Stimulated activated naive CD4-positive, alpha-beta T cell treated with Interleukin-2 at 50 U/mL for 16 hours (primary cell): ENCODE measurements around the gene DMRTB1.

Source experiments
- DNase-seq: peaks from one replicate; lab custom pipeline; 2025; lab: John Stamatoyannopoulos, UW

The DMRTB1 gene

DNA sequence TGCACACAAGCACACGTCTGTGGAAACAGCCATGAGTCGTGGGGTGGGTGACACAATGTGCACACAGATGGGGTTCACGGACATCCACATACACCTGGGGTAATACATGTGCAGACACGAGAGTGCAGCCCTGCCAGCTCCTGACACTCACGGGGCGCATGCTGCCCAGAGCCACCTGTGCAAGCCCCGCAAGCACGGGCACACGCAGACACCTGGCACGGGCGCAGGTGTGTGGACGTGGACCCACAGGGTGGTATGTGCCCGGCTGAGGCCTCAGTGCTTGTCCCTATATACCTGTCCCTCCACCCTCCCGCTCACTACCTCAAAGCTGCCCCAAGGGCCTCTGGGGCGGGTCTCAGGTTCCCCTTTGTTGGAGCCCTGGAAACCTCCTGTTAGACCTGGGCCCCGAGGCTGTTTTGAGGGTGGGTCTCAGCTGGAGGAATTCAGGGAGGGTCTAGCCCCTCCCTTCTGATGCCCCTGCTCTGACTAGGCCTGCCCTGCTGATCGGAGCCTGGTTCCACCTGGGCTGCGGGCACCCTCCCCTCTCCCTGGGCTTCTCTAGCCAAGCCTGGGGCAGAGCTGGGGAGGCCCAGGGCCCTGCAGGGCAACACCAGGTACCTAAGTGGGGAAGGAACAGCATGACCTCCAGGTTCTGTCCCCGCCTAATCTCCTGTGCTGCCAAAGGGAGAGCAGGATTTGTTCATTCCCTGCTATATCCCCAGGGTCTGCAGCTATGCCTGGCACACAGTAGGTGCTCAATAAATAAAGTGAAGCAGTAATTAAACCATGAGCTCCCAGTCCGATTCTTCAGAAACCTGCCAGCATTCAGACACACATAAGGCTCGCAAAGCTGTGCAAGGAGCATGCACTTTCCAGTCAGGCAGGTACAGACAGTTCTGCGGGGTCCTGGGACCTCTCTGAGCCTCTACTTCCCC is 49.1 kb downstream of the DMRTB1 start:
- no peak for DNase-seq

DNA sequence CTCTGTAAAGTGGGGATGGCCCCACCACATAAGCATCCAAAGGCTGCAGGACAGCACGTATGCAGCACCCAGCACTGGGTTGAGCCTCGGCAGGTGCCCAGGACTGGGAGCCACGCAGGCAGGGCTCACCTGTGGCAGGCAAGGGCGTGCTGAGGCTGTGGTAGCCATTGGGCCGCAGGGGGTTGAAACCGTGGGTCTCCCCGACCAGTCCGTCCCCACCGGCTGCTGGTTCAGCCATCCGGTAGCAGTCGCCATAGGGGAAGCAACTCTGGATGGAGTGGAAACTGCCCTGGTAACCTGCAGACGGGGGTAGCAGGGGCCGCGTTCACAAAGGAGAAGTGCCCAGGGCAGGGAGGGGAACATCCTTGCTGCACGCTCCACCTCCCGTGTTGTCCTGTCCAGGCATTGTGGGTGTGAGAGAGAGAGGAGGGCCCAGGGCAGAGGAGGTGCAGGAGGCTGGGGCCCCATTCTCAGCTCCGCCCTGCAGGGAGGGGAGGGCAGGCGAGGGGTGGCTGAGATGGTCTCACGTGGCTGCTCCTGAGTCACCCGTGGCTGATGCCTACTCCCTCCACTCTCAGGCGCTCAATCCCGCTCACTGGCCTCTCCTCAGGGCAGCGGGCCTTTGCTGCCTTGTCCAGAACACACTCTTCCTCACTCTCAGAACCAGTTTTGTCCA is 49.9 kb downstream of the DMRTB1 start:
- DNase-seq, result no peak

DNA sequence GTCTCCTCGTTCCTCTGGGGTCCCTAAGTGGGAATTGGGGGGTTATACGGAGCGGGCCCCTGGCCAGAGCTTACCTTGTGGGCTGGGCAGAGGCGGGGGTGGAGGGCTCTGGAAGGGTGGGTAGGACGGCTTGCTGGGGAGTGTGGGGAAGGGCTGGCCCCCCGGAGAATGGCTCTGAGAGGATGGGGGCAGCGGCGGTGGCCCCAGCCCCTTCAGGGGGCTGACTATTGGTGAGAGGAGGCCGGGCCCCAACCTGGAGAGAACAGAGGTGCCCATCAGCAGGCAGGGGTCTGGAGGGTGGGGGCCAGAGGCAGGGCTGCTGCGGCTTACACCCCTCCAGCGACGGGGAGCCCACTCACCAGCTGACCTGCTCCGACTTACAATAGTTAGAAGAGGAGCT is 50.6 kb downstream of the DMRTB1 start:
- DNase-seq, result no peak

DNA sequence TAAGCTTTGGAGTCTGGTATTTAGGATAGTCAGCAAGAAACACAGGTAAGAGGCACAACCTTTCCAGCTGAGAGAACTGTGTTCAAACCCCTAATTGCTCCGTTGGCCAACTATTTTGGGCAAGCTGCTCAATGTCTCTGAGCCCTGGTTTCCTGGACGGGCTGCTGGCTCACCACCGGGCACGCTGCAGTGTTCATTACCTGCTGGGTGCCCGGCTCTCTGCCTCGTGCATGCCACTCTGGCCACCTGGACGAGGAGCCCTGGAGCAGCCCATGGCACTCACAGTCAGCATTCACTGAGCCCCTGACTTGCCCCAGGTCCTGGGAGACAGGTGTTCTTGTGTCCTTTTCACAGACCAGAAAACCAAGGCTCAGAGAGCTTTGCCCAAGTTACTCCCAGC is 51.0 kb downstream of the DMRTB1 start:
- no peak for DNase-seq

DNA sequence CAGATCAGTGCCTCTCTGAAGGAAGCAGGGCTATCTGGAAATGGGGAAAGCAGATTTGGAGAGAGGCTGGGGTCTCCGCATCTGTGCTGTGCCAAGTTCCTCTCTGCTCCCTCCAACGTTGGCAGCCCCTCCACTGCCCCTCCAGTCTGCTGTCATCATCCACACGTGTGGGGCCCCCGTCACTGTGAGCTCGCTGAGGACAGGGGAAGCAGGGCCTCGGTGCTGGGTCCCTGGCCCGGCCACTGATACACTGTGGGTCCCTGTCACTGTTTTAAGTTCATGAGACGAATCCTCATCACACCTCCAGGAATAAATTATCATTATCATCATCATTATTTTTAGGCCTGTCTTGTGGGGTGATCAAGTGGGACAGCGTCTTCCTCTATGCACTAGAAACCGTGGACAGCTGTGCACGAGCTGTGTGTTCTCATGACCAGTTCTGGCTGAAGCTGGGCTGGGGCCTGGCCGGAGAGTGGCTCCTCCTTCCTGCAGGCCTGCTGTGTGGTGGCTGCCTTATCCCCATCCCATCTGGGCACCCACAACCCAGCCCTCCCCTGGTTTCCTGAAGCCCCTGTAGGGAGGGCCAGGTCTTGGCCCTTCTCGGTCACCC is 52.2 kb downstream of the DMRTB1 start:
- DNase-seq, result no peak

DNA sequence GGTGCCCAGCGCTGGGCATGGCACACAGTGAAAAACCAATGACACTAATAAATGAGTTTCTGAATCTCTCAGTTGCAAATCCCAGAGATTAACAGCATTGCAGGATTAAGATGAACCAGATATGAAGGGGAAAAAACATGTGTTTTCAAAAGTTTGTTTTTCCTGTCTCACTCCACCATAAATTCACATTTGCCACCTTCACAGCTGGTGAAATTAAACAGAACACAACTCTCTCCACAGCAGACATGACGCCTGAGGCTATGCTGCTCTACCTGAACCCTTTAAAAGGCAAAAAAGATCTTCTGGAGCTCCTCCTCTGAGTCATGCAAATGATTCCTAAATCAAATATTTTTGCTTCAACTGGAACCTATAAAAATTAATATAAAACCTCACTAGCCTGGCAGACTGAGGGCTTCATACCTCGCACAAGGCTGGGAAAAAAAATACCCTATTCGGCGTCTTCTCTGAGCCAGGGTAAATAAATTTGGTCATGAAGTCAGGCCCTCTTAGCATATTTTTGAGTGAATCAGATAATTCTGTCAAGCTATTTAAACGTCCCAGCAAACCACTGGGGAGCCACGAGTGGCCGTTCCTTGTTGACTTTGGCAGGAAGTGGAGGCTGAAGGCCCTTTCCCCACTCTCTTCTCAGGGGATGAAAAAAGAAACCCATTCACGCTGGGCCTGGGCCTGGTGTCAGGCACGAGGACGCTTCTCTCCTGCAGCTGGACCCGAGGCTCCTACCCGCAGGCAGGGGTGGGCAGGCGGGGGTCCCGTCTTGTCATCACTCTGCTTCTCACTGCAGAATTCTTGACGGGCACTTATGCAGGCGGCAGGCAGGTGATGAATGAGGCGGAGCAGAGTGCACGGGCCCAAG is 53.0 kb downstream of the DMRTB1 start:
- no peak for DNase-seq

DNA sequence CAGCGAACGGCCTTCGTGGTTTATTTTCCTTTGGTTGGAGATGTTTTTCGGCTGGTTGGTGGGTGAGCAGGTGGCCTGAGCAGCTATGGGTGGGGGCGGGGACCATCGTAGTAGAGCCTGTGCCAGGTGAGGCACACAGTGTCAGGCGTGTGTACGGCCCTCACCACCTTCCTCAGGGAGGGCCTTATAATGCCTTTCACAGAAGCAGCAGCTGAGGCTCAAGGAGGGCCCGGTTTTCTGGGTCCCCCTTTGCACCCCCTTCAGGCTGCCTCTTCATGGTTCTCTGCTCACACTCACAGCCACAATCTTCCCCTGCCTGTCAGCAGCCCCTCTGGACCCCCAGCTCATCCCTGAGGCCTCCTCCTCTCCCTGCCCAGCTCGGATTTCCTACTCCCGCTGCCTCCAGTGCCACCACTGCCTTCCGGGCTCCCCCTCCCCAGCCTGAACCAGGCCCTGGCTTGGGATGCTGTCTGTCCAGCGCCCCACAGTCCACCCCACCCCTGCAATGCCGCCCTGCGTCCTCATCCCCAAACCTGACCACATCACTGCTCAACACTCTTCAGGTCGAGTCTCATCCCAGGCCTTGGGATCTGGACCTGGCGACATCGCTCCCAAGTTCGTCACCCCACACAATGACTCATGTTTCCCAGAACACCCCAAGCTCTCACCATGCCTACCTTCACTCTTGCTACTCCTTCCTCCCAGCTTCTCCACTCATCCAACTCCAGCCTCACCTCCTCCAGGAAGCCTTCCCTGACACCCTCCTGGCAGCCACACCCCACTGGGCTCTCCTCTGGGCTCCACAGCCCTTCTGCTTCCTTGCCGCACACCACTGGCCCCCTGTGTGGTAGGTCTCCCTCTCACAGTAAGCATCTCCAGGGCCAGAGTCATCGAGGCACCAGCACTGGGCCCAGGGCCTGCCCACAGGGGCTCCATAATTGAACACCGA is 53.9 kb downstream of the DMRTB1 start:
- no peak for DNase-seq

DNA sequence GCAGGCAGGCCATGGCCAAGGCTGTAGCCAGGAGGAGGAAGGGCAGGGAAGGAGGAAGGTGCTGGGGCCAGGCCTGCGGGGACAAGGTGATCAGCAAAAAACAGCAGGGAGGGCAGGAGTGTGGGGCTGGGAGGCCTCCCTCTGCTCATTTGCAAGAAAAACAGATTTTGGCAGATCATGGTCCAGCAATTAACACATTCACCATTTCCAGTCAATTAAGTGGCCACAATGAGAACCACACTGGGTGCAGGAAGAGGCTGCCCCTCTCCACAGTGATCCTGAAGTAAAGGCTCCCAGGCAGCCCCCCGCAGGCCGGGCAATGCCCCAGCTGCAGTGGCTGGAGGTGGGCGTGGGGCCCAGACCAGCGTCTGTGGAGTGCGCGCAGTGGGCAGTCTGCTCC is 54.6 kb downstream of the DMRTB1 start:
- no peak for DNase-seq

DNA sequence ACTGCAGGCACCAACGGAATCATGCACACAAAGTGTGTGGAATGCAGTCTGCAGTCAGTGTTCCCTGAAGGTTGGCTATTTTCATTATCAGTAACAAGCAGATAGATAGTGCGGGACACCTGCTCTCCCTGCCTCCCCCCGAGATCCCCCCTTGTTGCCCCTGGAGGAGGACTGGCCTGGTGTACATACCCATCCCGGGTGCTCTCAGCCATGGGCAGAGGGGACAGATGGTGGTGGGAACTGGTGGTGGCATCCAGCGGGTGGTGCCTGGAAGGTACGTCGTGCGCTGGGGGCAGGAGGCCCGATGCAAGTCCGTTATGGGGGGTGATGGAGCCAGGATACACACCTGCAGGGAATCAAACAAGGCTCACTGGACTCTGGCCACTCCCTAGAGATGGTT is 55.2 kb downstream of the DMRTB1 start:
- no peak for DNase-seq

DNA sequence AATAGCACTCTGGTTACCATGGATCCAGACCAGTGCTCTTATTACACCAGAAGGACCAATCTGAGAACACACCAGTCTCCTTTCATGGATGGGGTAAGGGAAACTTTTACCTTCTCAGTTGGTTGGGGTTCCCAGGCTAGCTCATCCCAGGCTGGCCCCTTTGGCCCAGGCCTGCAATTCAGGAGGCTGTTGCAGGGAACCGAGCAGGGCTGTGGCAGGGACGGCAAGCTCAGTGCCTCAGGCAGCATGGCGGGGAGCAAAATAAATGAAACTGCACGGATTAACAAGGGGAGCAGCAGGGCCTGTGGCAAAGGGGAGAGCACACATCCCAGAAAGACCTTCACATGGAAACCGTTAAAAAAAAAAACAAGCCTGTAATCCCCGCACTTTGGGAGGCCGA is 57.0 kb downstream of the DMRTB1 start:
- no peak for DNase-seq
